CD4-positive, alpha-beta T cell treated with Interleukin-15 for 1 hour (primary cell): ENCODE results near the gene MAP3K2.

Source experiments
- DNase-seq: peaks from one replicate; pipeline ENCODE4 v3.0.0-alpha.2; 2020

MAP3K2 gene

DNA sequence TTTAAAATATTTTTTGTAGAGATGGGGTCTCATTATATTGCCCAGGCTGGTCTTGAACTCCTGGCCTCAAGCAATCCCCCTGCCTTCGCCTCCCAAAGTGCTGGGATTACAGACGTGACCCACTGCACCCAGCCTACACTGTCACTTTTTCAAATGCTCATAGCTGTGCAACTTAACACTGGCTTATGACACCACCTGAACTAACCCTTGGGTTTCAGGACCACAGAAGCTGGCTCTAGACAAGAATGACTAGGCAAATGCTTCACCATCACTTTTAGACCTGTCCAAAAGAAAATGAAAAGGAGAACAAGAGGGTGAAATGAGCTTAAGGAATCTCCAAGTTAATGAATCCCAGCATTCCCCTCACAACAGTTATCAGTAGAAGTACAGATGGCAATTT is 107.1 kb downstream of the MAP3K2 start:
- no peak for DNase-seq

DNA sequence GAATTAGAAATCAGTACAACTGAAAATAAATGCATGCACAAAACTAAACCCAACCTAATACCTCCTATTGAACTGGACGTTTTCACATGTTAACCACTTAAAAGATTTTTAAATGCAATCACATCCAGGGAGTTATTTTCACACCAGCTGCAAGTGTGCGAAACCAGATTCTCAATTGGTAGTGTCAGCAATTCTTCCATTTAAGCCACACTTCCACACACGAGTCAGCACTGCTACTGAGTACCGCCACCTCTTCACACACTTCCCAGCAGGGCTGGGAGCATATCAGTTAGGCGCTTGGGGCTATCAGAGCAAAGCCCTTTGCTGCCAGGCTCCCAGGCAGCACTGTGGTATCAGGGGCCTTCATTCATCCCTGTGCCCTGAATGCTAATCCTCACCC is 108.0 kb downstream of the MAP3K2 start:
- DNase-seq: no peak

DNA sequence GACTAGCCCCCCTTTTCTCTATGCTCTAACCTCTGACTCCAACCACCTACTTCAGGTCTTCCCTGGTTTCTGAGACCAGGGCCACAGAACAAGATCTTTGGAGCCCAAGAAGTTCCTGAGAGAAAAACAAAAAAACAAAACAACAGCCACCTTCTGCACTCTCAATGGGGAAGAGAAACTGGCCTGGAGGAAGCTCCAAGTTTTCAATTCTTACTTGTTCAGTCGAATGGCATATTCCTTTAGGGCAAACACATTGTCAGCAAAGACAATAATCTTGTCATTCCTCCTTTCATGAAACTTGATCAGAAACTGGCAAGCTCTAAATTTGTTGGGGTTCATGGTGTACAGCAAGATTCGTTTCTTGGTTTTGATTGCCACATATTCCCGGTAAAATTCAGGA is 108.8 kb downstream of the MAP3K2 start:
- DNase-seq: no peak

DNA sequence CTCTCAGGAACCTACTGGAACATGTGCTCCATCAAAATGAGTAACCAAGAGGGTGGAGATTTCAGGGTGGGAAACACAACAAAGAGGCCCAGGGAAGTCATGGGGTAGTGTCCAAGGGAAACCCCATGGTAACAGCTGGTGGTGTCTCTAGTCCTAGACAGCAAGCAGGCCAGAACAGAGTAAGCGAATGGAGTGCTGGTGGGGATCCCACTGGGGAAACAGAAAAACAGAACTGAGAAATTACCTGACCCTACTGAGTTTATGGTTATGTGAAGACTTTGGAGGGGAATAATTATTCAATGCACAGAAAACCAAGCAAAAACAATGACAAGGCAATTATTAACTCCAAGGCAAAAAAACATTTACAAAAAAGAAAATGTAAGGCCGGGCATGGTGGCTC is 110.7 kb downstream of the MAP3K2 start:
- DNase-seq: no peak

DNA sequence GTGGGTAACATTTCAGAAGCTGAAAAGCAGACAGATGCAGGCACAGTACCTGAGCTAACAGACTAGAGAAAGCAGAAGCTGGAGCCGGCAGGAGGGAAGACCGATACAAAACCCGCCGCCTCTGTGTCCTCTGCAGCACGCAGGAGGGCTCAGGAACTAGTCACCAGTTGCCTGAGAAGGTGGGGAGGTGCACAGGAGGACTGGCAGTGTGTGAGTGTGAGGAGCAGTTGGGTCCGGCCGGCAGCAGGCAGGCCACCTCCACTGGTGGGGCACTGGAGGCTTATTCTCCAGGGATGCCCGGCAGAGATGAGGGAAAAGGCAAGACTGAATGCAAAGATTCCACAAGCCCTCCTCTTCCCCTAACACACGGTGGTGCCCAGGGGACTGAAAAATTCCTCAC is 112.0 kb downstream of the MAP3K2 start:
- no peak for DNase-seq

DNA sequence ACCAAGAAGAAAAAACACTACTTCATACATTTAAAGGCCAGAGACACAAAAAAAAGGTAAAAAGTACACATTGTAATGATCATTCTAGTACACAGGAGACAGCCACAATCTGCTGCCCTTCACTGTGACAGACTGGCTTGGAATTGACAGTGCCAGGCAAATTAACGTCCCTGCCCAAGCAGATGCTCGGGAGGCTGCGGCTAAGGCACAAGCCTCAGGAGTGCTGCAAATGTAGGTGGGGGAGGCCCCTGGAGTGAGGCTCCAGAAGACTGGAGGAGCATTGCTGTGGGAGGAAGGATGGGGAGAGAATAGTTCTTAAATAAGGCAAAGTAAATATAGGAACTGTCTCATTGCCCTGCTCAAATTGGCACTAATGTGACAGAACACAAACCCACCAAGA is 112.4 kb downstream of the MAP3K2 start:
- no peak for DNase-seq

DNA sequence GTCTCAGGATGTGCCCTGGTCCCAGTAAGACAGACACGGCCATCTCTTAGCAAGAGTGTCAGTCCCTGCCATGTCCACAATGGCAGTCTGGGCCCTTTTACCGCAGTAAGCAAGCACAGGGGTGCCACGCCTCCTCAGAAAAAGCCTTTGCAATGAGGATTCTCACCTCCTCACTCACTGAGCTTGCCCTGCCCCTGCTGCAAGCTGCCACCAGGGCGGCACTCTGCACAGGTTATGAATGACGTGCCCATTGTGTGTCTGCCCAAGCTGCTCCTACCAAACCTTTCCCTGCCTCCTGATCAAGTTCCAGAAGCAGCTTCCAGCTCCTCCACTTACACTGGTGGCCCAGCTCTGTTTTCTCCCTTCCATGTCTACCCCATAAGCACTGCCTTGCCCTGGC is 117.1 kb downstream of the MAP3K2 start:
- DNase-seq: no peak

DNA sequence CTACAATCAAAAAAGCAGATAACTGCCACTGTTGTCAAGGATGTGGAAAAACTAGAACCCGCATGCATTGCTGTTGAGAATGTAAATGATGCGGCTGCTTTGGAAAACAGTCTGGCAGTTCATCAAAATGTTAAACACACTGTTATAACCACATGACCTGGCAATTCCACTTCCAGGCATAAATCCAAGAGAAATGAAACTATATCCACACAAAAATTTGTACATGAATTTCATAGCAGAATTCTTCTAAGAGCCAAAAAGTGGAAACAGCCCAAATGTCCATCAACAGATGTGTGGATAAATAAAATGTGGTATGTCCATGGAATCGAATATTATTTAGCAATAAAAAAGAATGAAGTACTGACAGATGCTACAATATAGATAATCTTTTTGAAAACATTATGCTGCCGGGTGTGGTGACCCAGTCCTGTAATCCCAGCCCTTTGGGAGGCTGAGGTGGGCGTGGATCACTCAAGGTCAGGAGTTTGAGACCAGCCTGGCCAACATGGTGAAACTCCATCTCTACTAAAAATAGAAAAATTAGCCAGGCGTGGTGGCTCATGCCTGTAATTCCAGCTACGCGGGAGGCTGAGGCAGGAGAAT is 125.9 kb downstream of the MAP3K2 start:
- no peak for DNase-seq

DNA sequence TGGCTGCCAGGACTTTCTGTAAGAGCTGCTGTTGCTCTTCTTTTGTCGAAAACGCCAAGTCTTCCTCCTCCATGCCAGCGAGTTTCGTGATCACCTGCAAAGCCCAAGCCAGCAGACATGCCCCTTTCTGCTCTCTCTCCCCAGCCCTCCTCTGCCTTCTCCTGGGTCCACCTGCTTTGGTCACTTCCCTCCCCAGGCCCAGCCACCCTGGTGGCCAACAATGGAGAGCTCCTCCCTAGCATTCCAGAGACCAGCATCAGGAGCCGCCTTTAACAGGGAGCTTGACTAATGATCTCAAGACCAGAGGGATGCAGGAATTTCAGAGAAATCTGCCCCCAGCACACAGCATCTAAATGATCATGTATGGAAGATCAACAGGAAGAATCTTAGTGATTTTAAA is 128.4 kb downstream of the MAP3K2 start:
- no peak for DNase-seq

DNA sequence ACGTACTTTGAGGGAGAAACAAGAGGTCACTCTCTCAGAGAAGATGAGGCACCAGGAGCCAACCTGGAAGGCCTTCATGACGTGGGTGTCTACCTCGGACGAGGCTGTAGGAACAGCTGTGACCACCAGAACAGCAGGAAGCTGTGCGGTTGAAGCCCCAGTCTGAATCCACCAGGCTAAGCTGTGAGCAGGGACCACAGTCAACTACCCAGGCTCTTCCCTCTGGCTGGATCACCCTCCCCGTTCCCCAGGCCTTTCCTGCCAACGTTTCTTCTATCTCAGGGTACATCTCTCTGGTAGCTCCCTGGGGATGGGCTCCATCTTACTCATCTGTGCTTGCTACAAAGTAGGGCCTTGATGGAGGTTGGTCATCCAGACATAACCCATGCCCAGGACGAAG is 130.9 kb downstream of the MAP3K2 start:
- DNase-seq: no peak

DNA sequence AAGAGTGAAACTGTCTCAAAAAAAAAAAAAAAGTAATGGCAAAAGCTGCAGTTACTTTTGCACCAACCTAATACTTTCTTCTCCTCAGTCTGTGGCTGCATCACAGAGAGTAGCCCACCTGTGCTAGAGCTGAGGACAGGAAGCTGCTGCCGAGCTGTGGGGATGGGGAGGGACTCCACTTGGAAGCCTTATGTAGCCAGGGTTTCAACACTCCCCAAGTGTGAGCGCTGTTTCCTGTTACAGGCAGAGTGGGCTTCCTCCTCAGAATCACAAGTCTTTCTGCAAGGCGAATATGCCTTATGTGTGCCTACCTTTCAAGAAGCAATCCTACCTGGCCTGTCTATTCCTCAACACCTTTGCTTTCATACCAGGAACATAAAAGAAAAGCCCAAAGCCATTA is 131.4 kb downstream of the MAP3K2 start:
- DNase-seq: no peak

DNA sequence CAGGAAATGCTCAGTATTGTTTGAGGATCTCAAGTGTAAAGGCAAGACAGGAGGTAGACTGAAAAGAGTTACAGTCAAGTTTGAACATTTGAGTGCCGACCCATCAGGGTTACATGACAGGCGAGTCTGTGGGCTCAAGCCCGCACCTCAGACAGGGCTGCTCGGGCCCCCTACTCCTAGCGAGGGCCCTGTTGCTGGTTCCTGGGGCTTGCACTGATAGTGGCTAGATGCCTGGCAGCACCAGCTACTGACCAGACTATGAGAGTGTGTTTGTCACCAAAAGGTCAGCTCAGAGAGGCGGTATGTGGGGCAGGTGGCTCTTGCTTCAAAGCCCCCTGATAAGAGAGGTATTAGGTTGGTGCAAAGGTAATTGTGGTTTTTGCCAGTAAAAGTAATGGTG is 132.1 kb downstream of the MAP3K2 start:
- DNase-seq: no peak

DNA sequence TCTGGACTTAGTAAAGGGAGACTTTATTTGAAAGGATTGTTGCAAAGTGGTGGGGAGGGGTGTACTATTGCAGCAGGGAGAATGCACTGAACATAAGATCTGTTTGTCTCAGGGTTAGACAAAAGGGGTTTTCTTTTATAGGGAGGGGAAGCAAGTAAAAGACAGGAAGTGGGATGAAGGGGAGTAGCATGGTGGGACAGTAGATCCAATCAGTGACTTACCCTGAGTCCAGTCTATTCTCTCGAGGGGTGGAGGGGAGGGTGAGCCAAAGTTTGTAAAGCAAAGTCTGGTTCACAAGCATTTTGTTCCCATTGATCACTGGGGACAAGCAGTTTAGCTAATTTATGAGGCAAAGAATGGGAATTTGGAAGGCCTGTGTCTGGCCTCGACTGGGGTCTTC is 132.6 kb downstream of the MAP3K2 start:
- DNase-seq: no peak

DNA sequence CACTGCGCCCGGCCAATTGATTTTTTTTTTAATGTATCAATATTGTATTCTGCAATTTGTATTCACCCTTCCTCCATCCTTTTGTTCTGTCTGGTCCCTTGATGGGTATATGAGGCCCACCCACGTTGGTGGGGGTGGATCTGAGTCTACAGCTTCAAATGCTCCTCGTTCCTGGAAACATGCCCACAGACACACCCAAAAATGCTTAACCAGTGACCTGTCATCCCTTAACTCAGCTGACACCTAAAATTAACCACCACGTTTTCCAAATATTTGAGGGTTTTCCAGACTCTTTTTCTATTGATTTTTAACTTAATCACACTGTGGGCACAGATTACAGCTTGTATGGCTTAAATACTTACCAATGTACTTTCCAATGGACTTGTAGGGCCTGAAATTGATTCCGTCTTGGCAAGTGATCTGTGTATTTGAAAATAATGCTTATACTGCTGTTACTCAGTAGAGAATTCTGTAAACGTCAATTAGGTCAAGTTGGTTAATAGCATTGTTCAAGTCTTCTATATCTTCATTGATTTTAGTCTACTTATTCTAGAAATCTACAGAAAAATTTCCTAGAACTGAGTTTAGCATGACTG is 133.3 kb downstream of the MAP3K2 start:
- no peak for DNase-seq
